Upper lobe of left lung (tissue), 6 donors: Measurements from ENCODE around the gene AGBL4. TPM values are rescaled to one million over a fixed set of nuclear protein-coding genes. Genes with fewer than 3 reads are reported as not detected.

Source experiments
- ATAC-seq, 2 donors: fragments of 200-7000 bp; cut with Tn5 transposase; one replicate each; pipeline ENCODE4 v1.9.1; 2022; ENCODE audit warnings: mild to moderate bottlenecking in 2 of 2, moderate library complexity in 2 of 2; ENCODE audit not compliant: low FRiP score in 2 of 2
- DNase-seq, 2 donors: peaks; one replicate each; pipeline ENCODE4 v3.0.0-alpha.2; 2019 to 2020
- H3K27ac ChIP-seq, 4 donors: fragments of 200-600 bp; sonication (generic); one replicate each; pipeline ENCODE4 v1.5.1; 2016 to 2019
- H3K27me3 ChIP-seq, 4 donors: fragments of 200-600 bp; sonication (generic); one replicate each; pipeline ENCODE4 v1.5.1; 2017 to 2019
- H3K36me3 ChIP-seq, 4 donors: fragments of 200-600 bp; sonication (generic); one replicate each; pipeline ENCODE4 v1.5.1; 2016 to 2019
- H3K4me1 ChIP-seq, 4 donors: fragments of 200-600 bp; sonication (generic); one replicate each; pipeline ENCODE4 v1.5.1; 2018 to 2019
- H3K4me3 ChIP-seq, 4 donors: fragments of 200-600 bp; sonication (generic); one replicate each; pipeline ENCODE4 v1.5.1; 2017 to 2019; ENCODE audit warnings: mild to moderate bottlenecking in 2 of 4, moderate library complexity in 1 of 4
- H3K9me3 ChIP-seq, 4 donors: fragments of 200-600 bp; sonication (generic); one replicate each; pipeline ENCODE4 v1.5.1; 2018 to 2019
- EP300 ChIP-seq, 4 donors: sonication (generic); formaldehyde crosslinking; IDR thresholded peaks; one replicate each; pipeline ENCODE4 v1.5.1; 2017; ENCODE audit warnings: antibody characterized with exemption in 4 of 4, control low read depth in 2 of 4
- POLR2A ChIP-seq, 4 donors: fragments of 450-650 bp; IDR thresholded peaks; one replicate each; pipeline ENCODE4 v1.5.1; 2016 to 2017; ENCODE audit warnings: antibody characterized with exemption in 4 of 4, mild to moderate bottlenecking in 2 of 4
- POLR2AphosphoS5 ChIP-seq, 2 donors: sonication (generic); formaldehyde crosslinking; IDR thresholded peaks; one replicate each; pipeline ENCODE4 v1.5.1; 2017; ENCODE audit warnings: antibody characterized with exemption in 2 of 2
- WGBS, 2 donors: methylation state at CpG; one replicate each; pipeline ENCODE4 v1.1.5; 2017 to 2018; 5-methylcytosine and 5-hydroxymethylcytosine counted together
- total RNA-seq, 6 donors: library from RNA; depleted of rRNA in 4 of 6; stranded (reverse); fragments of >200 nt in 4 of 6; gene quantifications; one replicate each; pipeline versions ENCODE4 v1.1.0 to v1.2.1, GENCODE V29; 2016 to 2021
- TF ChIP-seq, protein P1 (sequence below), 6 experiments: fragments of 450-650 bp in 4 of 6; fragments of 200-600 bp in 2 of 6; sonication (generic) in 2 of 6; IDR thresholded peaks; one replicate each; pipeline ENCODE4 v1.5.1; 2016 to 2019; ENCODE audit warnings: antibody characterized with exemption in 6 of 6
- donor health status: DM: no; HTN: no; CAD: no; lungs with moderate emphysema.
- donor health status: DM: no; HTN: yes; CAD: no; lungs with severe emphysema.

Gene AGBL4
- total RNA-seq, 6 donors from 2014 or later, result 0.57 to 10.5 (median 1.5) TPM

DNA sequence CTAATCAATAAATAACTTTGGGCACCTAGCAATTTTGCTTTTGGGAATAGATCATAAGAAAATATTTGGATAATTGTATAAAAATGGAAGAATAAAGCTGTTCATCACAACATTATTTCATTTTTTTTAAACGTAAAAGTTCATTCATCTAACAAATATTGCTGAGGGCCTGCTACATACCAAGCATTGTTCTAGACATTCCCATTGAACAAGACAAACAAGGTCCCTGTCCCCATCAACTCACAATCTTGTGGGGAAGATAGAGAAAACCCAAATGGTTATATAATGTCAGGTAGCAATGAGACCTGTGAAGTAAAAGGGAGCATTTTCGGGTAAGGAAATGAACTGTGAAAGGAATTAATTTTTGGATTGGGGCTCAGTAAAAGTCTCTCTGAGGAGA lies 1193.0 kb downstream of the AGBL4 start:
- no peaks in the 10 kb centered on the region for H3K9me3 ChIP-seq
- no peak for DNase-seq
- H3K4me3 ChIP-seq, result no peak overlapping the region
- H3K36me3 ChIP-seq, result no peaks in the 10 kb centered on the region
- 68 to 76% methylated on average over 2 of the region's 2 CpGs for WGBS, 2 donors
- no peak overlapping the region for H3K27ac ChIP-seq
- TF ChIP-seq POLR2A (IDR thresholded peaks at IDR 0.05) (no peak), POLR2AphosphoS5 (IDR thresholded peaks at IDR 0.05) (no peak), EP300 (IDR thresholded peaks at IDR 0.05) (no peak)
- TF ChIP-seq, protein P1, sequence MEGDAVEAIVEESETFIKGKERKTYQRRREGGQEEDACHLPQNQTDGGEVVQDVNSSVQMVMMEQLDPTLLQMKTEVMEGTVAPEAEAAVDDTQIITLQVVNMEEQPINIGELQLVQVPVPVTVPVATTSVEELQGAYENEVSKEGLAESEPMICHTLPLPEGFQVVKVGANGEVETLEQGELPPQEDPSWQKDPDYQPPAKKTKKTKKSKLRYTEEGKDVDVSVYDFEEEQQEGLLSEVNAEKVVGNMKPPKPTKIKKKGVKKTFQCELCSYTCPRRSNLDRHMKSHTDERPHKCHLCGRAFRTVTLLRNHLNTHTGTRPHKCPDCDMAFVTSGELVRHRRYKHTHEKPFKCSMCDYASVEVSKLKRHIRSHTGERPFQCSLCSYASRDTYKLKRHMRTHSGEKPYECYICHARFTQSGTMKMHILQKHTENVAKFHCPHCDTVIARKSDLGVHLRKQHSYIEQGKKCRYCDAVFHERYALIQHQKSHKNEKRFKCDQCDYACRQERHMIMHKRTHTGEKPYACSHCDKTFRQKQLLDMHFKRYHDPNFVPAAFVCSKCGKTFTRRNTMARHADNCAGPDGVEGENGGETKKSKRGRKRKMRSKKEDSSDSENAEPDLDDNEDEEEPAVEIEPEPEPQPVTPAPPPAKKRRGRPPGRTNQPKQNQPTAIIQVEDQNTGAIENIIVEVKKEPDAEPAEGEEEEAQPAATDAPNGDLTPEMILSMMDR (IDR thresholded peaks at IDR 0.05), result no peak
- no peaks in the 10 kb centered on the region for H3K4me1 ChIP-seq
- H3K27me3 ChIP-seq, result no peaks in the 10 kb centered on the region
- no peak for ATAC-seq

DNA sequence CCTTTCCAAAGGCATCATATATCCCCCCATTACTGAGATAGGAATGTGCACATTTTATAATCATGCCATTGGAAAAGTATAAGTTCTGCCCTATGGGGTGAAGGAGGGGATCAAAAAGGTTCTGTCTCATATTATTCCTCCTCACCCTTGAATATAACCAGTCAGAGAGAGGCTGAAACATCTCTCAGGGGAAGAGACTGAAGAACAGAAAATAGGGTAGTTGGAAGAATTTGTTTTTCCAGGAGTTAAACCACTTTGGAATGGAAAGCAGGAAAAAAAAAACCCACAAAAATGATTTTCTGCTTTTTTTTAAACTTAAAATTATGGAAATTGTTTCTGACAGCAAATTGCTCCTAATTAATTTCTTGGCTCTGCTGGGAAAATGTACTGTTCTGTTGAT lies 1194.3 kb downstream of the AGBL4 start:
- no peaks in the 10 kb centered on the region for H3K4me1 ChIP-seq
- H3K27ac ChIP-seq, result no peak overlapping the region
- H3K4me3 ChIP-seq, result no peak overlapping the region
- H3K27me3 ChIP-seq, result no peaks in the 10 kb centered on the region
- DNase-seq (no peak), ATAC-seq (no peak)
- TF ChIP-seq, protein P1 (IDR thresholded peaks at IDR 0.05), result no peak
- H3K9me3 ChIP-seq, result no peaks in the 10 kb centered on the region
- no peaks in the 10 kb centered on the region for H3K36me3 ChIP-seq

DNA sequence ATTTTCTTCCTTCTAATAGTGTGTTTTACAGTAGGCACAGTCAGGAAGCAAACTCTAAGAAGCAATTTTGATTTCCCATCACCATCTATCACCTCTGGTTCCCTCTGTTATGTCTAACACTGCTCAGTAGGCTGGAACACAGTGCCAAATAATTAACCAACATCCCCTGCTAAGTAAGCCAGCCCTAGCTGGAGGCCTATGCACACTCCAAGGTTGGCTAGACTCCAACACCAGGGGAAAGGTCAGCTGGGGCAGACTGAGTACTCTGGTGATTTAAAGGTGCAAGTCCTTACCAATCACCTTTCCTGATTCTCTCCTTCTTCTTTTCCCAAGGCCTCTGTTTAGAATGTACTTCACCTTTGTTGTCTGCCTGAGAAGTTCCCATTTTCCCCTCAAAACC lies 1200.6 kb downstream of the AGBL4 start:
- Histone ChIP-seq H3K27me3 (no peaks in the 10 kb centered on the region), H3K36me3 (no peaks in the 10 kb centered on the region), H3K9me3 (no peaks in the 10 kb centered on the region), H3K27ac (no peak overlapping the region), H3K4me1 (no peaks in the 10 kb centered on the region), H3K4me3 (no peak overlapping the region)
- DNase-seq, result peak in 1 of 2 donors; percentile 36
- ATAC-seq, result peak in 1 of 2 donors; percentile 57
- TF ChIP-seq EP300 (IDR thresholded peaks at IDR 0.05) (no peak), POLR2AphosphoS5 (IDR thresholded peaks at IDR 0.05) (no peak), POLR2A (IDR thresholded peaks at IDR 0.05) (no peak)
- TF ChIP-seq, protein P1 (IDR thresholded peaks at IDR 0.05), result no peak

DNA sequence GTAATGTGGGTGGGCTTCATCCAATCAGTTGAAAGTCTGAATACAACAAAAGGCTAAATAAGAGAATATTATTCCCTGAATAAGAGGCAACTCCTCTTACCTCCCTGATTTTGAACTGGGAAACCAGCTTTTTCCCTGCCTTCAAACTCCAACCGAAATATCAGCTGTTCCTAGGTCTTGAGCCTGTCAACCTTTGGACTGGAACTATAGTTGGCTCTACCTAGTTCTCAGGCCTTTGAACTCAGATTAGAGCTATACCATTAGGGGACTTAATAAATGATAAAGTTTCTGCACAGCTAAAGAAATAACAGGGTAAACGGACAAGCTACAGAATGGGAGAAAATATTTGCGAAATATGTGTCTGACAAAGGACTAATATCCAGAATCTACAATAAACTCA lies 1203.3 kb downstream of the AGBL4 start:
- WGBS, 2 donors, result 95 to 96% methylated on average over 3 of the region's 3 CpGs
- ATAC-seq (no peak), DNase-seq (no peak)
- H3K4me1 ChIP-seq, result no peaks in the 10 kb centered on the region
- H3K9me3 ChIP-seq, result no peaks in the 10 kb centered on the region
- H3K4me3 ChIP-seq, result no peak overlapping the region
- TF ChIP-seq EP300 (IDR thresholded peaks at IDR 0.05), result no peak
- no peak for TF ChIP-seq POLR2A (IDR thresholded peaks at IDR 0.05)
- TF ChIP-seq, protein P1 (IDR thresholded peaks at IDR 0.05), result no peak
- no peak for TF ChIP-seq POLR2AphosphoS5 (IDR thresholded peaks at IDR 0.05)
- H3K27ac ChIP-seq, result no peak overlapping the region
- H3K36me3 ChIP-seq, result no peaks in the 10 kb centered on the region
- H3K27me3 ChIP-seq, result no peaks in the 10 kb centered on the region

DNA sequence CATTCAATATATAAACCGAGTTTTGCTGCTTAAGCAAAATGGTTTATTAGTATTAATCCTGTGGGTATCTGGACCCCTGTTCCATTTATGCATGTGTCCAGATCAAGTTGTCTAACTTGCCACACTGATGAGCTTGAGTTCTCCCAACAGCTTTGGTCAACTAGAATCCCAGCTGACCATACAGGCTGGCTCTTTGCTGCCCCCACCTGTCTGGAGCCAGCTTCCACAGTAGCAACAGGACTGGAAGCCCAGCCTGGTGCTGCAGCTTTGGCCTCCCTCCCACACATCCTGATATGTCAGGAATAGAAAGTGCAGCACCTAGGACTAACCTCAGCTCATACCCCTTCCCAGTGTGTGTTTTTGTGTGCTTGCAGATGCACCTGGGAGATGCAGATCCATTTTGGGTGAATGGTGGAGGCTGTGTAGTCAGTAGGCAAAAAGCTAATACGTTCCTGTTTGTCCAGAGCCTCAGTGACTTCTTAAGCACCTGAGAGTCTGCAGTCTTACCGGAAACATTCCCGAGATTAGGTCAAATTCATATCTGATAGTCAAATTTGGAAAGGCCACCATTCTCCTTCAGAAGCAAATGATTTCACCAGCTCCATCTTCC lies 1206.1 kb downstream of the AGBL4 start:
- DNase-seq, result peak in 1 of 2 donors; percentile 60
- peak; percentile 75 to 76 for ATAC-seq
- 60 to 67% methylated on average over 4 of the region's 4 CpGs for WGBS, 2 donors

More for the DNA sequence above, 1206.1 kb downstream of the AGBL4 start:
- H3K27me3 ChIP-seq, result no peaks in the 10 kb centered on the region
- H3K36me3 ChIP-seq, result no peaks in the 10 kb centered on the region
- no peak for TF ChIP-seq POLR2AphosphoS5 (IDR thresholded peaks at IDR 0.05)
- no peak for TF ChIP-seq POLR2A (IDR thresholded peaks at IDR 0.05)
- TF ChIP-seq, protein P1 (IDR thresholded peaks at IDR 0.05), result peak; percentile 24 to 67 (median 59)
- no peak for TF ChIP-seq EP300 (IDR thresholded peaks at IDR 0.05)
- H3K9me3 ChIP-seq, result no peaks in the 10 kb centered on the region
- H3K4me1 ChIP-seq, result no peaks in the 10 kb centered on the region
- no peak overlapping the region for H3K4me3 ChIP-seq
- H3K27ac ChIP-seq, result no peak overlapping the region
